Osteoblast (primary cell): ENCODE results near the gene RPRD1B. TPM values are rescaled to one million over a fixed set of nuclear protein-coding genes. Genes with fewer than 3 reads are reported as not detected.

Experiments used
- DNase-seq: peaks from one replicate; pipeline ENCODE4 v3.0.0; 2011; ENCODE audit warnings: low spot score, mixed read lengths; ENCODE audit not compliant: insufficient read length; ENCODE audit errors: missing footprints
- H2AFZ ChIP-seq: 2 replicates; pipeline ENCODE4 v1.6.0; 2011; ENCODE audit warnings: mild to moderate bottlenecking, low read length
- H3K27ac ChIP-seq: 2 replicates; pipeline ENCODE4 v1.5.1; 2011; ENCODE audit warnings: mild to moderate bottlenecking, low read depth, low read length, moderate library complexity
- H3K27me3 ChIP-seq: 2 replicates; pipeline ENCODE4 v1.6.0; 2012; ENCODE audit warnings: mild to moderate bottlenecking, control low read depth, inconsistent platforms, low read length, moderate library complexity; ENCODE audit not compliant: insufficient read depth
- H3K36me3 ChIP-seq: 2 replicates; pipeline ENCODE4 v1.5.1; 2011; ENCODE audit warnings: mild to moderate bottlenecking, low read length, control low read depth, moderate library complexity; ENCODE audit not compliant: insufficient read depth
- H3K4me1 ChIP-seq: 2 replicates; pipeline ENCODE4 v1.5.1; 2011; ENCODE audit warnings: mild to moderate bottlenecking, low read length, control low read depth, moderate library complexity; ENCODE audit not compliant: insufficient read depth
- H3K4me2 ChIP-seq: 2 replicates; pipeline ENCODE4 v1.6.0; 2011; ENCODE audit warnings: mild to moderate bottlenecking, low read length; ENCODE audit not compliant: insufficient read depth
- H3K4me3 ChIP-seq: fragments of 200-600 bp; sonication (generic); 3 replicates; pipeline ENCODE4 v1.5.1; 2012; ENCODE audit warnings: mild to moderate bottlenecking, low read length, inconsistent platforms; ENCODE audit not compliant: insufficient read depth
- H3K79me2 ChIP-seq: 2 replicates; pipeline ENCODE4 v1.6.0; 2012; ENCODE audit warnings: mild to moderate bottlenecking, low read length, control low read depth, inconsistent platforms; ENCODE audit not compliant: insufficient read depth
- H3K9me3 ChIP-seq: 2 replicates; pipeline ENCODE4 v1.5.1; 2011; ENCODE audit warnings: low read depth, low read length, control low read depth
- H4K20me1 ChIP-seq: 2 replicates; pipeline ENCODE4 v1.6.0; 2012; ENCODE audit warnings: mild to moderate bottlenecking, low read length, control low read depth; ENCODE audit not compliant: insufficient read depth
- CTCF ChIP-seq: IDR thresholded peaks from 2 replicates; pipeline ENCODE4 v1.5.1; 2011; ENCODE audit warnings: mild to moderate bottlenecking, low read depth, low read length, moderate library complexity; ENCODE audit errors: extremely low read depth
- total RNA-seq: library from RNA; depleted of rRNA; stranded (reverse); fragments of >200 nt; gene quantifications from 2 replicates; pipeline ENCODE4 v1.2.3, GENCODE V29; 2012

Gene RPRD1B
- total RNA-seq, 1 donor = 29.3 TPM

GRCh38 chr20:38129248-38129865 is 95.8 kb downstream of the RPRD1B start:
- Histone ChIP-seq H3K27ac (peak overlapping the region; percentile 63), H2AFZ (no peak overlapping the region), H3K9me3 (no peaks in the 10 kb centered on the region), H4K20me1 (no peaks in the 10 kb centered on the region), H3K4me3 (no peak overlapping the region), H3K4me1 (peaks cover 46% of the 10 kb centered on the region), H3K79me2 (no peaks in the 10 kb centered on the region), H3K36me3 (peaks cover 63% of the 10 kb centered on the region), H3K27me3 (no peaks in the 10 kb centered on the region), H3K4me2 (no peak overlapping the region)
- TF ChIP-seq CTCF = no peak
- no peak for DNase-seq

- TF ChIP-seq CTCF = no peak
These were observed 96.5 kb downstream of the RPRD1B start for GRCh38 chr20:38129893-38130609.

GRCh38 chr20:38130687-38131587 is 97.4 kb downstream of the RPRD1B start:
- H2AFZ ChIP-seq = no peak overlapping the region
- H3K27ac ChIP-seq = no peak overlapping the region
- peaks cover 4% of the 10 kb centered on the region for H4K20me1 ChIP-seq
- no peaks in the 10 kb centered on the region for H3K9me3 ChIP-seq
- H3K79me2 ChIP-seq = no peaks in the 10 kb centered on the region
- no peaks in the 10 kb centered on the region for H3K27me3 ChIP-seq
- H3K4me3 ChIP-seq = no peak overlapping the region
- H3K4me2 ChIP-seq = no peak overlapping the region
- peaks cover 51% of the 10 kb centered on the region for H3K4me1 ChIP-seq
- no peak for DNase-seq
- TF ChIP-seq CTCF = no peak
- peaks cover 78% of the 10 kb centered on the region for H3K36me3 ChIP-seq

More at GRCh38 chr20:38129893-38130609, 96.5 kb downstream of the RPRD1B start:
- Histone ChIP-seq H2AFZ (no peak overlapping the region), H3K79me2 (no peaks in the 10 kb centered on the region), H4K20me1 (peaks cover 1% of the 10 kb centered on the region), H3K36me3 (peaks cover 70% of the 10 kb centered on the region), H3K4me1 (peaks cover 52% of the 10 kb centered on the region), H3K4me3 (no peak overlapping the region), H3K4me2 (no peak overlapping the region), H3K27me3 (no peaks in the 10 kb centered on the region), H3K27ac (peak overlapping the region; percentile 63), H3K9me3 (no peaks in the 10 kb centered on the region)
- no peak for DNase-seq
